Measurements from ENCODE around the gene SMAD3. TPM values are rescaled to one million over a fixed set of nuclear protein-coding genes. Genes with fewer than 3 reads are reported as not detected.

SMAD3 gene
- total RNA-seq, 1 donor from 2014 or later, result 8.2 TPM

DNA sequence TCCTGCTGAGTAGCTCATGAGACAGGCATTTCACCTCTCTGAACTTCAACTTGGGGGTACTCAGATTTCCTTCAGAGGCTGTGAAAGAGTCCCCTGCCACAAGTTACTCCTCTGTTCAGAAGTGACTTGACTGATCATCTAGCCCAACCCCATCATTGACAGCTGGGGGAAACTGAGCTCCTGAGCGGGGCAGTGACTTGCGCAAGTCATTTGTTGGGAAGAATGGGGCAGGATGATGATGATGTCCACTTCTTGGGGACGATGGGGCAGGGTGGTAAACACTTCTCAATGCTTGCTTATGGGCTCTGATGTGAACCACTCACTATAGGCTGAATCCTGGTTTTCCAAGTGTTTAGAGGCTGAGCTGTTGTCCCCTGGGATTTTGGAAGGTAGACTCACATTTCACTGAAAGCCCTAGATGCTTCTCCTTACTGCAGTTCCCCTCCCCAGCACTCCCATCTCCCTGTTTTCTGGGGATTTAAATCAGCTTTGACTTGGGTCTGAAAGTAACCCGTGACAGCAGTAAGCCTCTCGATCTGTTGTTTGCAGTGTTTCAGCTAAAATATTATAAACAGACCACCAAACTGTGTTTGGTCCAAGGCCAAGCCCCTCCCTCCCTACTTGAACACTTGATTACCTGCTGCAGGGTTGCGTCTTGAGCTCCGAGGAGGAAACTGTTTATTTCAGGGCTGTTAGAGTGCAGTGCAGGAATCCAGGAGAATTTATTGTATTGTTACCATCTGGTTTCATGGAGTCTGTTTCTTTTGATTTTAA, 25.1 kb downstream of the SMAD3 start:
- Mint-ChIP-seq H3K4me3 (ENCODE audit: unreplicated experiment) (no peak overlapping the region), H3K9me3 (ENCODE audit: unreplicated experiment) (no peaks in the 10 kb centered on the region), H3K27me3 (ENCODE audit: unreplicated experiment) (no peaks in the 10 kb centered on the region), H3K36me3 (ENCODE audit: low read depth, unreplicated experiment) (peaks cover 5% of the 10 kb centered on the region), H3K27ac (ENCODE audit: unreplicated experiment) (no peak overlapping the region), H3K4me1 (ENCODE audit: unreplicated experiment) (peaks cover 7% of the 10 kb centered on the region)
- no peak for DNase-seq (ENCODE audit: low spot score)
- TF ChIP-seq, protein P1, sequence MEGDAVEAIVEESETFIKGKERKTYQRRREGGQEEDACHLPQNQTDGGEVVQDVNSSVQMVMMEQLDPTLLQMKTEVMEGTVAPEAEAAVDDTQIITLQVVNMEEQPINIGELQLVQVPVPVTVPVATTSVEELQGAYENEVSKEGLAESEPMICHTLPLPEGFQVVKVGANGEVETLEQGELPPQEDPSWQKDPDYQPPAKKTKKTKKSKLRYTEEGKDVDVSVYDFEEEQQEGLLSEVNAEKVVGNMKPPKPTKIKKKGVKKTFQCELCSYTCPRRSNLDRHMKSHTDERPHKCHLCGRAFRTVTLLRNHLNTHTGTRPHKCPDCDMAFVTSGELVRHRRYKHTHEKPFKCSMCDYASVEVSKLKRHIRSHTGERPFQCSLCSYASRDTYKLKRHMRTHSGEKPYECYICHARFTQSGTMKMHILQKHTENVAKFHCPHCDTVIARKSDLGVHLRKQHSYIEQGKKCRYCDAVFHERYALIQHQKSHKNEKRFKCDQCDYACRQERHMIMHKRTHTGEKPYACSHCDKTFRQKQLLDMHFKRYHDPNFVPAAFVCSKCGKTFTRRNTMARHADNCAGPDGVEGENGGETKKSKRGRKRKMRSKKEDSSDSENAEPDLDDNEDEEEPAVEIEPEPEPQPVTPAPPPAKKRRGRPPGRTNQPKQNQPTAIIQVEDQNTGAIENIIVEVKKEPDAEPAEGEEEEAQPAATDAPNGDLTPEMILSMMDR (IDR thresholded peaks at IDR 0.05; ENCODE audit: unreplicated experiment), result no peak

DNA sequence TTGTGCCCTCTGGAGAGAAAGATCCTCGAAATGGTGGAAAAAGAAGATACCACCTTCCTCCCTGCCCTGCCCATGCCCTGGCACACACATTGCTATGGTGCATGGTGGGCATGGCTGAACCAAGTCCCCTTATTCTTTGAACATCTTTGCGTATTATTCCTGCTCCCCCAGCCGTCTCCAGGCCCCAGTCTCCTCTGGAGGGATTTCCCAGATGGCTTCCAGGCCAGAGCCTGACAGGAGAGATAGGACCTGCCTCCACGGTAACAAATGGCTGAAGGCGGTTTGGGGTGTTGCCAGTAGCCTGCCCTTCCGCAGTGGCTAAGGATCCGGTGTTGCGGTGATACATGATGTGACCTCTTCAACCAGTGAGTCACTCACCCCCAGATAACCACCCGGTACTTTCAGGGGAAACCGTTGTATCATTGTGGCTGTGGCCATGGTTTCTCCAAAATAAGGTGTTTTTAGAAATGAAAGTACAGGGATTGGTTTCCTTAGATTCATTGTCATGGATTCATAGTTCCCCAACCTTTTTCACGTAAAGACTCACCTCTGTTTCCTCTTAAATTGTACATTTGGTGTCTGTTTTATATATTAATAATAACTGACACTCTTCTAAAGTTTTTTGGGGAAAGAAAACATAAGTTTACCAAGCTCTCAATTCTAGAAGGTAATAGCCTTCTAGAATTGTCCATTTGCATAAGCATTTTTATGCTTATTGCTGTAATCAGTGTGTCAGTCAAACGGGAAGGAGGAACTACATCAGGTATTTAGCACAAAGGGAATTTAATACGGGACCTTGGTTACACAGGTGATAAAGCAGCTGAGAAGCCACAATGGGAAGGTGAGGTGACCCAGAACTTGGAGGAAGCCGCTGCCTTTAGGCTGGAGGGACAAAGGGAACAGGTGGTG, 25.9 kb downstream of the SMAD3 start:
- peaks cover 5% of the 10 kb centered on the region for H3K36me3 Mint-ChIP-seq (ENCODE audit: low read depth, unreplicated experiment)
- no peak overlapping the region for H3K27ac Mint-ChIP-seq (ENCODE audit: unreplicated experiment)
- H3K27me3 Mint-ChIP-seq (ENCODE audit: unreplicated experiment), result no peaks in the 10 kb centered on the region
- H3K4me3 Mint-ChIP-seq (ENCODE audit: unreplicated experiment), result no peak overlapping the region
- no peaks in the 10 kb centered on the region for H3K9me3 Mint-ChIP-seq (ENCODE audit: unreplicated experiment)
- no peak for DNase-seq (ENCODE audit: low spot score)
- TF ChIP-seq, protein P1 (IDR thresholded peaks at IDR 0.05; ENCODE audit: unreplicated experiment), result no peak
- peaks cover 7% of the 10 kb centered on the region for H3K4me1 Mint-ChIP-seq (ENCODE audit: unreplicated experiment)

DNA sequence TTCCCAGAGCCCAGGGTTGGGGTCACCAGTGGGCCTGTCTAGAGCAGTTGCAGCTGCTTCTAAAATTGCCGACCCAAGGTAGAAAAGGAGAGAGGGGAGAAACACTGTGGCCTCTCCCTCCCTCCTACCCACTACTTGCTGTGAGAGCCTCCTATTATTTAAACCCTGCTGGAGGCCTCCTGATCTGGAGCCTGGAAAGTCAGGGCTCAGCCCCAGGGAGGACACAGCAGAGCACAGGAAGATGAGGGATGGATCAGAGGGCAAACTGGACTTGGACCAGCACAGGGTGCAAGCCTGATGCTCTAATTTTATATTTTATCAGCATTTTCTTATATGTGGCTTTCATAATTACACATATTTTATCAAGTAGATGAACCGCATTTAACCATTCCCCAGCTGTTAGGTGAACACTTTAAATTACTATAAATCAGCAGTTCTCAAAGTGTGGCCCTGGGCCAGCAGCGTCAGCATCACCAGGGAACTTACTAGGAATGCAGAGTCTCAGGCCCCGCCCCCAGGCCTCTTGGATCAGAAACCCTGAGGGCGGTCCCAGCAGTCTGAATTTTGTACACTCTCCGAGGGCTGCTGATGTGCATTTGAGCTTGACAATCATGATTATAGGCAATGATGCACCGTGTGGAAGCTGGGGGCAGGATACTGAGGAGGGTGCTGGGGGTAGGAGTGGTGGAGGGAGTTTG, 26.7 kb downstream of the SMAD3 start:
- H3K9me3 Mint-ChIP-seq (ENCODE audit: unreplicated experiment), result no peaks in the 10 kb centered on the region
- no peak for DNase-seq (ENCODE audit: low spot score)

DNA sequence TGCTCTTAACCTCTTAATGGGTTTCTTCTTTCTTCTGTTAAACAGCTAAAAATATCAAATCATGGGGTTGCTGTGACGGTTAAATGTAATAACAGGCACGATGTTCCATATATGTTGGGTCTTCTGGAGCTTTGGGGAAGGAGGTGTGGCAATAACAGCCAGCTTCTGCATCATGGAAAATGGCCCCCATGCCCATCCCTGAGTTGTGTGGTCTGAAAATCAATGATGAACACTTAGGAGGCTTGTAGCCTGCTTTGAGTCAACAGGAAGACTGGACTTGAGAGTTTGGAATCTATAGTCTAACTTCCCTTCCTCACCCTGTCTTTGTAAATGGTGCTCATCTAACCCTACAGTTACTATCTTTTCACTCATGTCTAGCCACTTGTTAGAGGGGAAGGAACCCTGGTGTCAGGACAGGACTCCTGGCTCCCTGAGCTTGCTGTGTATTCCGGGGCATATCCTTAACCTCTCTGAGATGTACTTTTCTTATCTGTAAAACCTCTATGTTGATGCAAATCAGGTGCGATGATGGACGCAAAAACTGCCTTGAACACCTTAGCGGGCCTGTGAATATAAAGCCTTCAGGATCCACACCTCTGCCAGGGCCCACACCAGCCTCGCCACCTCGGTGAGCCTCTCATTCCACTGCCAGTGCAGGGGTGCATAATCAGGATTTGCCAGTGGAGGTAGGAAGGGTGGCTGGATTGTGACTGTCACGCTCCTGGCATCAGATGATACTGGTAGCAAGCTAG, 27.5 kb downstream of the SMAD3 start:
- Mint-ChIP-seq H3K27ac (ENCODE audit: unreplicated experiment) (no peak overlapping the region), H3K36me3 (ENCODE audit: low read depth, unreplicated experiment) (no peaks in the 10 kb centered on the region), H3K4me3 (ENCODE audit: unreplicated experiment) (no peak overlapping the region), H3K4me1 (ENCODE audit: unreplicated experiment) (peaks cover 7% of the 10 kb centered on the region), H3K27me3 (ENCODE audit: unreplicated experiment) (no peaks in the 10 kb centered on the region), H3K9me3 (ENCODE audit: unreplicated experiment) (no peaks in the 10 kb centered on the region)
- TF ChIP-seq, protein P1 (IDR thresholded peaks at IDR 0.05; ENCODE audit: unreplicated experiment), result no peak
- DNase-seq (ENCODE audit: low spot score), result no peak

More for the DNA sequence above, 26.7 kb downstream of the SMAD3 start:
- Mint-ChIP-seq H3K36me3 (ENCODE audit: low read depth, unreplicated experiment) (peaks cover 5% of the 10 kb centered on the region), H3K4me3 (ENCODE audit: unreplicated experiment) (no peak overlapping the region), H3K4me1 (ENCODE audit: unreplicated experiment) (peaks cover 7% of the 10 kb centered on the region), H3K27ac (ENCODE audit: unreplicated experiment) (no peak overlapping the region), H3K27me3 (ENCODE audit: unreplicated experiment) (no peaks in the 10 kb centered on the region)
- TF ChIP-seq, protein P1 (IDR thresholded peaks at IDR 0.05; ENCODE audit: unreplicated experiment), result no peak
